GM10266 (cell line): ENCODE data around the gene GRK4.

Experiments used
- DNase-seq: peaks from one replicate; pipeline ENCODE4 v3.0.0; 2012; ENCODE audit errors: extremely low spot score
- CTCF ChIP-seq: IDR thresholded peaks from 2 replicates; pipeline ENCODE4 v1.5.1; 2012; ENCODE audit warnings: mild to moderate bottlenecking, low read depth; ENCODE audit not compliant: control insufficient read depth, insufficient read depth; ENCODE audit errors: missing control alignments

The GRK4 gene

GRCh38 chr4:3036131-3036952 lies 73.0 kb downstream of the GRK4 start:
- no peak for DNase-seq
- TF ChIP-seq CTCF, result no peak

GRCh38 chr4:3037957-3038461 lies 74.6 kb downstream of the GRK4 start:
- DNase-seq, result no peak
- TF ChIP-seq CTCF, result no peak

GRCh38 chr4:3039706-3040366 lies 76.5 kb downstream of the GRK4 start:
- no peak for DNase-seq
- TF ChIP-seq CTCF, result no peak

- TF ChIP-seq CTCF, result no peak
These were observed 77.3 kb downstream of the GRK4 start for GRCh38 chr4:3040452-3041191.

GRCh38 chr4:3041192-3042142 lies 78.1 kb downstream of the GRK4 start:
- no peak for DNase-seq
- no peak for TF ChIP-seq CTCF

More at GRCh38 chr4:3040452-3041191, 77.3 kb downstream of the GRK4 start:
- DNase-seq, result no peak

- no peak for DNase-seq
- TF ChIP-seq CTCF, result no peak
These were observed 78.9 kb downstream of the GRK4 start for GRCh38 chr4:3042226-3042625.
